HCT116 (cell line): Measurements from ENCODE around the gene DTD1. TPM values are rescaled to one million over a fixed set of nuclear protein-coding genes. Genes with fewer than 3 reads are reported as not detected.

Experiments
- ATAC-seq: fragments of 200-7000 bp; cut with Tn5 transposase; 2 replicates; pipeline ENCODE4 v1.9.1; 2020; ENCODE audit warnings: mild to moderate bottlenecking, moderate library complexity
- BruUV-seq: library from RNA; stranded (reverse); fragments of 400-500 nt; replicated peaks from 2 replicates; lab custom pipeline; 2021; lab: Mats Ljungman, UMichigan
- CTCF ChIA-PET: fragments of 300-600 bp; sonication (Branson Sonifier 250); formaldehyde crosslinking; loops from one replicate; lab custom pipeline; 2021; ENCODE audit warnings: antibody characterized with exemption; lab: Charles Lee
- POLR2A ChIA-PET: fragments of 300-600, 350-600 bp; sonication (Branson Sonifier 250); formaldehyde crosslinking; loops from one replicate; lab custom pipeline; 2021; ENCODE audit warnings: antibody characterized with exemption; lab: Charles Lee
- RAD21 ChIA-PET, 2 experiments: fragments of 300-600 bp; sonication (Branson Sonifier 250); formaldehyde crosslinking; loops; one replicate each; lab custom pipeline; 2023; ENCODE audit warnings: low total read pairs in 2 of 2; ENCODE audit not compliant: uncharacterized antibody in 2 of 2, unreplicated experiment in 2 of 2, low non-redundant PET in 1 of 2; lab: Charles Lee
- DNase-seq: peaks from one replicate; pipeline ENCODE4 v3.0.0-alpha.2; 2010; ENCODE audit warnings: low read depth, low spot score
- H2AFZ ChIP-seq: fragments of 200-600 bp; shearing (Covaris generic), sonication (generic); 2 replicates; pipeline ENCODE4 v1.6.1; 2017; ENCODE audit warnings: low read depth, mixed run types, mixed read lengths, antibody characterized with exemption, low read length; ENCODE audit not compliant: poor library complexity, severe bottlenecking
- H3K27ac ChIP-seq: 2 replicates; pipeline ENCODE4 v1.5.1; 2012; ENCODE audit warnings: low read depth, low read length
- H3K27me3 ChIP-seq: fragments of 200-600 bp; sonication (generic); 2 replicates; pipeline ENCODE4 v1.6.1; 2016; ENCODE audit warnings: mixed run types, low read length, mixed read lengths; ENCODE audit not compliant: insufficient read depth
- H3K36me3 ChIP-seq, 2 experiments: fragments of 200-500 bp in 1 of 2; fragments of 200-600 bp in 1 of 2; sonication (Bioruptor generic) in 1 of 2; sonication (generic) in 1 of 2; 2 replicates each; pipeline versions ENCODE4 v1.5.1 to v1.6.1; 2014 to 2016; ENCODE audit warnings: low read length in 2 of 2, inconsistent platforms in 1 of 2, mixed read lengths in 1 of 2, mixed run types in 1 of 2; ENCODE audit not compliant: insufficient read depth in 2 of 2, control insufficient read depth in 1 of 2
- H3K4me1 ChIP-seq, 2 experiments: fragments of 200-600 bp in 1 of 2; sonication (generic) in 1 of 2; 2 replicates each; pipeline versions ENCODE4 v1.5.1 to v1.6.1; 2012 to 2017; ENCODE audit warnings: low read length in 2 of 2, inconsistent platforms in 1 of 2, mild to moderate bottlenecking in 1 of 2, mixed read lengths in 1 of 2, mixed run types in 1 of 2, moderate library complexity in 1 of 2; ENCODE audit not compliant: insufficient read depth in 2 of 2, control insufficient read depth in 1 of 2
- H3K4me2 ChIP-seq: fragments of 200-600 bp; sonication (generic); 2 replicates; pipeline ENCODE4 v1.6.1; 2017; ENCODE audit warnings: mixed run types, low read length, mixed read lengths
- H3K4me3 ChIP-seq, 2 experiments: fragments of 200-600 bp in 1 of 2; sonication (generic) in 1 of 2; replicated peaks in 1 of 2; 2 replicates each; pipeline ENCODE4 v1.5.1; 2011 to 2016; ENCODE audit warnings: low read length in 2 of 2, control low read depth in 1 of 2, low read depth in 1 of 2, mild to moderate bottlenecking in 1 of 2, mixed read lengths in 1 of 2, mixed run types in 1 of 2
- H3K79me2 ChIP-seq: fragments of 200-600 bp; sonication (generic); 2 replicates; pipeline ENCODE4 v1.6.1; 2017; ENCODE audit warnings: mild to moderate bottlenecking, mixed run types, low read length, moderate library complexity, mixed read lengths; ENCODE audit not compliant: insufficient read depth
- H3K9ac ChIP-seq: fragments of 200-600 bp; sonication (generic); 2 replicates; pipeline ENCODE4 v1.6.1; 2016; ENCODE audit warnings: low read length, mixed read lengths
- H3K9me2 ChIP-seq: fragments of 200-600 bp; sonication (generic), shearing (Covaris generic); 2 replicates; pipeline ENCODE4 v1.6.1; 2017; ENCODE audit warnings: mixed run types, mild to moderate bottlenecking, moderate library complexity; ENCODE audit not compliant: insufficient read depth
- H3K9me3 ChIP-seq, 2 experiments: fragments of 200-500 bp in 1 of 2; fragments of 200-600 bp in 1 of 2; sonication (Bioruptor generic) in 1 of 2; sonication (generic) in 1 of 2; 2 replicates each; pipeline ENCODE4 v1.6.1; 2014 to 2017; ENCODE audit warnings: low read length in 2 of 2, mixed read lengths in 2 of 2, inconsistent platforms in 1 of 2, low read depth in 1 of 2, mild to moderate bottlenecking in 1 of 2, mixed run types in 1 of 2, moderate library complexity in 1 of 2; ENCODE audit not compliant: control insufficient read depth in 1 of 2, insufficient read depth in 1 of 2
- H4K20me1 ChIP-seq: fragments of 200-600 bp; sonication (generic), shearing (Covaris generic); 2 replicates; pipeline ENCODE4 v1.6.1; 2017; ENCODE audit warnings: mixed run types, mild to moderate bottlenecking, moderate library complexity; ENCODE audit not compliant: insufficient read depth
- EGR1 ChIP-seq: IDR thresholded peaks from 2 replicates; pipeline ENCODE4 v1.6.1; 2012; ENCODE audit warnings: low read depth
- ELF1 ChIP-seq: IDR thresholded peaks from 2 replicates; pipeline ENCODE4 v1.6.1; 2012; ENCODE audit warnings: low read depth, borderline replicate concordance
- EZH2 ChIP-seq: fragments of 200-600 bp; sonication (generic); IDR thresholded peaks from 2 replicates; pipeline ENCODE4 v1.6.1; 2017; ENCODE audit warnings: antibody characterized with exemption, mixed run types
- EZH2phosphoT487 ChIP-seq: fragments of 200-600 bp; IDR thresholded peaks from 2 replicates; pipeline ENCODE4 v1.6.1; 2018; ENCODE audit warnings: antibody characterized with exemption, borderline replicate concordance
- FOSL1 ChIP-seq: IDR thresholded peaks from 2 replicates; pipeline ENCODE4 v1.6.1; 2012; ENCODE audit warnings: low read depth
- JUND ChIP-seq: IDR thresholded peaks from 2 replicates; pipeline ENCODE4 v1.6.1; 2012
- SP1 ChIP-seq: IDR thresholded peaks from 2 replicates; pipeline ENCODE4 v1.6.1; 2012; ENCODE audit warnings: low read depth
- SRF ChIP-seq: IDR thresholded peaks from 2 replicates; pipeline ENCODE4 v1.6.1; 2012; ENCODE audit warnings: low read depth
- YY1 ChIP-seq: IDR thresholded peaks from 2 replicates; pipeline ENCODE4 v1.6.1; 2011; ENCODE audit warnings: low read length, low read depth, moderate library complexity, mild to moderate bottlenecking; ENCODE audit not compliant: insufficient replicate concordance; ENCODE audit errors: extremely low read depth
- ZFX ChIP-seq: fragments of 450-650 bp; IDR thresholded peaks from 2 replicates; pipeline ENCODE4 v1.6.1; 2017
- ZNF274 ChIP-seq: fragments of 200-500 bp; sonication (Bioruptor generic); IDR thresholded peaks from 2 replicates; pipeline ENCODE4 v1.6.1; 2014; ENCODE audit warnings: mild to moderate bottlenecking, low read depth, low read length, inconsistent platforms
- intact Hi-C: fragments of 100-400 bp; cut with micrococcal nuclease; formaldehyde crosslinking; loops from 2 replicates; pipeline ENCODE4 v1.10.0; 2022
- total RNA-seq: library from RNA; stranded (reverse); gene quantifications from one replicate; pipeline ENCODE4 v1.2.1, GENCODE V29; 2021; ENCODE audit not compliant: unreplicated experiment
- TF ChIP-seq, protein P1 (sequence below): IDR thresholded peaks from 2 replicates; pipeline ENCODE4 v1.6.1; 2012
- TF ChIP-seq, protein P2 (sequence below), 3 experiments: fragments of 200-600 bp in 1 of 3; sonication (generic) in 1 of 3; IDR thresholded peaks in 2 of 3; conservative IDR thresholded peaks in 1 of 3; 2 replicates each; pipeline ENCODE4 v1.5.1; 2012 to 2017; ENCODE audit warnings: low read depth in 2 of 3, low read length in 2 of 3, antibody characterized with exemption in 1 of 3, borderline replicate concordance in 1 of 3, control low read depth in 1 of 3, mild to moderate bottlenecking in 1 of 3, mixed read lengths in 1 of 3, mixed run types in 1 of 3, moderate library complexity in 1 of 3; ENCODE audit not compliant: insufficient read depth in 1 of 3
- TF ChIP-seq, protein P3 (sequence below): IDR thresholded peaks from 2 replicates; pipeline ENCODE4 v1.6.1; 2012; ENCODE audit warnings: low read depth
- TF ChIP-seq, protein P4 (sequence below): IDR thresholded peaks from 2 replicates; pipeline ENCODE4 v1.6.1; 2012

DTD1 gene
- total RNA-seq, 1 experiment from 2014 or later: 54.5 TPM

DNA sequence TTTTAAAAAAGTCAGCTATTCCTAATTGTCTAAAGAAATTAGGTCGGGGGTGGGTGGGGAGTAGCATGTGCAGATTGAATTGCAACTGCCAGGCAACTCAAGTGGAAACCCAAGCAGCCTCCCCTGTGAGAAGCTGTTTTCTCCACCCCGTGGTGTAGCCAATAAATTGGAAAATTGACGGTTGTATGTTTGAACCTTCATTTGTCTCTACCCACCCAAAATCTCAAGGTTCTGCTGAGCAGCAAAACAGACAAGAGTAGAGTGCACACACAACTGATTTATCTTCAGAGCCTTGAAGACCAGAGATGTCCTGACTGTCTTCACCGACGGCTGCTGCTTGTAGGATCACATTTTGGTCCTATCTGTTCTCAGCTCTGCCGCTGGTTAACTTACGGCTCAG, 88.5 kb downstream of the DTD1 start:
- no peak for ATAC-seq
- H3K9ac ChIP-seq: no peak overlapping the region
- no peak overlapping the region for H2AFZ ChIP-seq
- no peaks in the 10 kb centered on the region for H3K9me3 ChIP-seq
- no peaks in the 10 kb centered on the region for H3K4me1 ChIP-seq
- no peaks in the 10 kb centered on the region for H3K79me2 ChIP-seq
- TF ChIP-seq EZH2phosphoT487 (no peak), SRF (no peak), FOSL1 (no peak), SP1 (no peak), ELF1 (no peak), ZNF274 (no peak), EGR1 (no peak), EZH2 (no peak), JUND (no peak), YY1 (no peak), ZFX (no peak)
- TF ChIP-seq, protein P1, sequence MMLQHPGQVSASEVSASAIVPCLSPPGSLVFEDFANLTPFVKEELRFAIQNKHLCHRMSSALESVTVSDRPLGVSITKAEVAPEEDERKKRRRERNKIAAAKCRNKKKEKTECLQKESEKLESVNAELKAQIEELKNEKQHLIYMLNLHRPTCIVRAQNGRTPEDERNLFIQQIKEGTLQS: no peak
- TF ChIP-seq, protein P2, sequence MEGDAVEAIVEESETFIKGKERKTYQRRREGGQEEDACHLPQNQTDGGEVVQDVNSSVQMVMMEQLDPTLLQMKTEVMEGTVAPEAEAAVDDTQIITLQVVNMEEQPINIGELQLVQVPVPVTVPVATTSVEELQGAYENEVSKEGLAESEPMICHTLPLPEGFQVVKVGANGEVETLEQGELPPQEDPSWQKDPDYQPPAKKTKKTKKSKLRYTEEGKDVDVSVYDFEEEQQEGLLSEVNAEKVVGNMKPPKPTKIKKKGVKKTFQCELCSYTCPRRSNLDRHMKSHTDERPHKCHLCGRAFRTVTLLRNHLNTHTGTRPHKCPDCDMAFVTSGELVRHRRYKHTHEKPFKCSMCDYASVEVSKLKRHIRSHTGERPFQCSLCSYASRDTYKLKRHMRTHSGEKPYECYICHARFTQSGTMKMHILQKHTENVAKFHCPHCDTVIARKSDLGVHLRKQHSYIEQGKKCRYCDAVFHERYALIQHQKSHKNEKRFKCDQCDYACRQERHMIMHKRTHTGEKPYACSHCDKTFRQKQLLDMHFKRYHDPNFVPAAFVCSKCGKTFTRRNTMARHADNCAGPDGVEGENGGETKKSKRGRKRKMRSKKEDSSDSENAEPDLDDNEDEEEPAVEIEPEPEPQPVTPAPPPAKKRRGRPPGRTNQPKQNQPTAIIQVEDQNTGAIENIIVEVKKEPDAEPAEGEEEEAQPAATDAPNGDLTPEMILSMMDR (IDR thresholded peaks at IDR 0.05 in 2 of 3, conservative IDR thresholded peaks at IDR 0.05 in 1 of 3; ENCODE audit: borderline replicate concordance in 1 of 3, insufficient read depth in 1 of 3, low read depth in 2 of 3, low read length in 2 of 3): no peak
- TF ChIP-seq, protein P3, sequence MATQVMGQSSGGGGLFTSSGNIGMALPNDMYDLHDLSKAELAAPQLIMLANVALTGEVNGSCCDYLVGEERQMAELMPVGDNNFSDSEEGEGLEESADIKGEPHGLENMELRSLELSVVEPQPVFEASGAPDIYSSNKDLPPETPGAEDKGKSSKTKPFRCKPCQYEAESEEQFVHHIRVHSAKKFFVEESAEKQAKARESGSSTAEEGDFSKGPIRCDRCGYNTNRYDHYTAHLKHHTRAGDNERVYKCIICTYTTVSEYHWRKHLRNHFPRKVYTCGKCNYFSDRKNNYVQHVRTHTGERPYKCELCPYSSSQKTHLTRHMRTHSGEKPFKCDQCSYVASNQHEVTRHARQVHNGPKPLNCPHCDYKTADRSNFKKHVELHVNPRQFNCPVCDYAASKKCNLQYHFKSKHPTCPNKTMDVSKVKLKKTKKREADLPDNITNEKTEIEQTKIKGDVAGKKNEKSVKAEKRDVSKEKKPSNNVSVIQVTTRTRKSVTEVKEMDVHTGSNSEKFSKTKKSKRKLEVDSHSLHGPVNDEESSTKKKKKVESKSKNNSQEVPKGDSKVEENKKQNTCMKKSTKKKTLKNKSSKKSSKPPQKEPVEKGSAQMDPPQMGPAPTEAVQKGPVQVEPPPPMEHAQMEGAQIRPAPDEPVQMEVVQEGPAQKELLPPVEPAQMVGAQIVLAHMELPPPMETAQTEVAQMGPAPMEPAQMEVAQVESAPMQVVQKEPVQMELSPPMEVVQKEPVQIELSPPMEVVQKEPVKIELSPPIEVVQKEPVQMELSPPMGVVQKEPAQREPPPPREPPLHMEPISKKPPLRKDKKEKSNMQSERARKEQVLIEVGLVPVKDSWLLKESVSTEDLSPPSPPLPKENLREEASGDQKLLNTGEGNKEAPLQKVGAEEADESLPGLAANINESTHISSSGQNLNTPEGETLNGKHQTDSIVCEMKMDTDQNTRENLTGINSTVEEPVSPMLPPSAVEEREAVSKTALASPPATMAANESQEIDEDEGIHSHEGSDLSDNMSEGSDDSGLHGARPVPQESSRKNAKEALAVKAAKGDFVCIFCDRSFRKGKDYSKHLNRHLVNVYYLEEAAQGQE: no peak
- TF ChIP-seq, protein P4, sequence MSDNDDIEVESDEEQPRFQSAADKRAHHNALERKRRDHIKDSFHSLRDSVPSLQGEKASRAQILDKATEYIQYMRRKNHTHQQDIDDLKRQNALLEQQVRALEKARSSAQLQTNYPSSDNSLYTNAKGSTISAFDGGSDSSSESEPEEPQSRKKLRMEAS: no peak
- no peak overlapping the region for H3K4me3 ChIP-seq
- CTCF ChIA-PET: no interaction called here
- H3K9me2 ChIP-seq: no peaks in the 10 kb centered on the region
- no peaks in the 10 kb centered on the region for H3K27me3 ChIP-seq
- H4K20me1 ChIP-seq: no peaks in the 10 kb centered on the region
- POLR2A ChIA-PET: no interaction called here
- intact Hi-C loops: no loop called here
- RAD21 ChIA-PET: no interaction called here
- no peak for DNase-seq
- BruUV-seq: no TSS peak
- no peaks in the 10 kb centered on the region for H3K36me3 ChIP-seq
- no peak overlapping the region for H3K4me2 ChIP-seq
- H3K27ac ChIP-seq: no peak overlapping the region
